BLaER1 (cell line): Measurements from ENCODE around the gene PCBP4.

ENCODE experiments used
- H3K27ac ChIP-seq: shearing (Covaris generic); formaldehyde crosslinking; 2 replicates; pipeline ENCODE4 v1.8.1; 2022
- H3K27me3 ChIP-seq: shearing (Covaris generic); formaldehyde crosslinking; 2 replicates; pipeline ENCODE4 v1.8.1; 2022
- H3K36me3 ChIP-seq: shearing (Covaris generic); formaldehyde crosslinking; 2 replicates; pipeline ENCODE4 v1.8.1; 2022
- H3K4me1 ChIP-seq: shearing (Covaris generic); formaldehyde crosslinking; 2 replicates; pipeline ENCODE4 v1.8.1; 2022
- H3K4me2 ChIP-seq: shearing (Covaris generic); formaldehyde crosslinking; 2 replicates; pipeline ENCODE4 v1.8.1; 2022
- H3K4me3 ChIP-seq: shearing (Covaris generic); formaldehyde crosslinking; 2 replicates; pipeline ENCODE4 v1.8.1; 2022
- H3K9ac ChIP-seq: shearing (Covaris generic); formaldehyde crosslinking; 2 replicates; pipeline ENCODE4 v1.8.1; 2022
- H3K9me3 ChIP-seq: shearing (Covaris generic); formaldehyde crosslinking; 2 replicates; pipeline ENCODE4 v1.8.1; 2022
- H4K20me1 ChIP-seq: shearing (Covaris generic); formaldehyde crosslinking; 2 replicates; pipeline ENCODE4 v1.8.1; 2022
- Cebpa-rat ChIP-seq: shearing (Covaris generic); IDR thresholded peaks from 2 replicates; pipeline ENCODE4 v1.8.1; 2022

The PCBP4 gene

DNA sequence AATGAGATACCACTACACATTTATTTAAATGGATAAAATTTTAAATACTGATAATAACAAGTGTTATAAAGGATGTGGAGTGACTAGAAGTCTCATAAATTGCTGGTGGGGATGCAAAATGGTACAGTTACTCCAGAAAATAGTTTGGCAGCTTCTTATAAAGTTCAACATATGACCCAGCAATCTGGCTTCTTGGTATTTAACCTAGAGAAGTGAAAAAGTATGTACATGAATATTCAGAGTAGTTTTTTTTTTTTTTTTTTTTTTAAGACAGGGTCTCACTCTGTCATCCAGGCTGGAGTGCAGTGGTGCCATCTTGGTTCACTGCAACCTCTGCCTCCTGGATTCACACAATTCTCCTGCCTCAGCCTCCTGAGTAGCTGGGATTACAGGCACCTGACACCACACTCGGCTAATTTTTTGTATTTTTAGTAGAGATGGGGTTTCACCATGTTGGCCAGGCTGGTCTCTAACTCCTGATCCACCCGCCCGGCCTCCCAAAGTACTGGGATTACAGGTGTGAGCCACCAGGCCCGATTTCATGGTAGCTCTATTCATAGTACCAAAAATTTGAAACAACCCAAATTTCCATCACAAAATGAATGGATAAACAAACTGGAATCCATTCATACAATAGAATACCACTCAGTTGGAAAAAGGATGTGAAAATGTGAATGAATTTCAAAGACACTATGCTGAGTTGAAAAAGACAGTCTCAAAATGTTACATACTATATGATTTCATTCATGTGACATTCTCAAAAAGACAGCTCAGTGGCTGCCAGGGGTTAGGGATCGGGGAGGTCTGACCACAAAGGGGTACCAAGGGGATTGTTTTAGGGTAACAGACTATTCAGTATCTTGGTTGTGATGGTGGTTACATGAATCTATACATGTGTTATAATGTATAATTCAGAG, 39.9 kb downstream of the PCBP4 start:
- H3K27me3 ChIP-seq = no peaks in the 10 kb centered on the region
- no peak overlapping the region for H3K4me2 ChIP-seq
- no peak overlapping the region for H3K27ac ChIP-seq
- H3K9me3 ChIP-seq = no peaks in the 10 kb centered on the region
- TF ChIP-seq Cebpa-rat = no peak
- 0 out of 2 replicates have a peak, but pooled peaks cover 28% of the 10 kb centered on the region for H4K20me1 ChIP-seq
- peaks cover 9% of the 10 kb centered on the region for H3K4me1 ChIP-seq
- H3K4me3 ChIP-seq = no peak overlapping the region
- no peak overlapping the region for H3K9ac ChIP-seq
- H3K36me3 ChIP-seq = peaks cover 17% of the 10 kb centered on the region

DNA sequence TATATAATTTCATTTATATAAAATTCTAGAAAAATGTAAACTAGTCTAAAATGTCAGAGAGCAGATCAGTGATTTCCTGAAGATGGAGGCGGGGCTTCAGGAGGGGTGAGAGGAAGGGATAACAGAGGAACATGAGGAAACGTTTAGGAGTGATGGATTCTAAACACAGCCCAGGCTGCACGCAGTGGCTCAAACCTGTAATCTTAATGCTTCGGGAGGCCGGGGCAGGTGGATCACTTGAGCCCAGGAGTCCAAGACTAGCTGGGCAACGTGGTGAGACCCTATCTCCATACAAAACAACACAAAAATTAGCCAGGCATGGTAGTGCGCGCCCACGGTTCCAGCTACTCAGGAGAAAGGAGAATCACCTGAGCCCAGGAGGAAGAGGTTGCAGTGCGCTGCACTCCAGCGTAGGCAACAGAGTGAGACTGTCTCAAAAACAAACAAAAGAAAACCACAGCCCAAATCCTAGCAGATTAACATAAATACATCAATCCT, 46.1 kb downstream of the PCBP4 start:
- Histone ChIP-seq H4K20me1 (no peaks in the 10 kb centered on the region), H3K4me1 (peaks cover 8% of the 10 kb centered on the region), H3K4me2 (no peak overlapping the region), H3K27ac (no peak overlapping the region), H3K9ac (no peak overlapping the region), H3K27me3 (no peaks in the 10 kb centered on the region), H3K9me3 (no peaks in the 10 kb centered on the region), H3K36me3 (no peaks in the 10 kb centered on the region), H3K4me3 (no peak overlapping the region)
- no peak for TF ChIP-seq Cebpa-rat

DNA sequence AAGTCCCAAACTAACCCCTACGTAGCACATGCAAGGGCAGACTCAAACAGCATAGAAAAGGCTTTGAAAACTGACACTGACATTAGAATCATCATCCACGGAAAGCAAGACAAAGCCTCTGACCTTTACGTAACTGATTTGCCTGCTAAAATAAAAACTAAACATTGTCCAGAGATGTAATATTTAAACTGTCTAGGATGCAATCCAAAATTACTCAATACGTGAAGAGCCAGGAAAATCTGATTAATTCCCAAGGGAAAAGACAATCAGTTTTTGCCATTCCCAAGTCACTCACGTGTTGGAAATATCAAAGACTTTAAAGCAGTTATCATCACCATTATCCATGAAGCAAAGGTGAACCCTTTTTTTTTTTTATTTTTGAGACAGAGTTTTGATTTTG, 50.8 kb downstream of the PCBP4 start:
- Histone ChIP-seq H4K20me1 (no peaks in the 10 kb centered on the region), H3K4me3 (no peak overlapping the region), H3K4me1 (peaks cover 8% of the 10 kb centered on the region), H3K4me2 (no peak overlapping the region), H3K27me3 (no peaks in the 10 kb centered on the region), H3K36me3 (no peaks in the 10 kb centered on the region), H3K9me3 (no peaks in the 10 kb centered on the region), H3K9ac (no peak overlapping the region), H3K27ac (no peak overlapping the region)
- no peak for TF ChIP-seq Cebpa-rat

DNA sequence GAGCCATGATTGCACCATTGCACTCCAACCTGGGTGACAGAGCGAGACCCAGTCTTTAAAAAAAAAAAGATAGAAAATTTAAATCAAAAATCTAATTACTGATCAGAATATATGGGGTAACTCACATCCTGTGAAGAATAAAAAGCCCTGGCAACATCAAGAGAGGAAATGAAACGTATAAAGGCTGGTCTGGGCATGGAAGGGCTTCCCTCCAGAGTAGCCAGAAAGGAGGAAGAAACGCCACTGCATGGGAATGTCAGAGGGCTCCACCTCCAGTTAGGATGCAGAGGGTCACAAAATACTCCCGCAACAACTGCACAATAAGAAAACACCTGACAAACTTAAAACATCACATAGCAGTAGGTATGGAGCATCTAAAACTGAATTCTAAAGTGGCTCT, 59.2 kb downstream of the PCBP4 start:
- TF ChIP-seq Cebpa-rat = no peak
- Histone ChIP-seq H3K9ac (no peak overlapping the region), H3K9me3 (peaks cover 58% of the 10 kb centered on the region), H4K20me1 (no peaks in the 10 kb centered on the region), H3K4me2 (no peak overlapping the region), H3K4me1 (0 out of 2 replicates have a peak, but pooled peaks cover 5% of the 10 kb centered on the region), H3K27ac (no peak overlapping the region), H3K27me3 (no peaks in the 10 kb centered on the region), H3K4me3 (no peak overlapping the region), H3K36me3 (no peaks in the 10 kb centered on the region)
